NCI-H1048 (cell line): ENCODE measurements around the gene BIN1.
"Not testable (repeated sequence)": the region's sequence is repeated elsewhere in the genome, so short reads cannot be mapped to it uniquely, and the experiment has no call there.

Source experiments
- DNase-seq: peaks from one replicate; lab custom pipeline; 2025; lab: John Stamatoyannopoulos, UW

Gene BIN1

DNA sequence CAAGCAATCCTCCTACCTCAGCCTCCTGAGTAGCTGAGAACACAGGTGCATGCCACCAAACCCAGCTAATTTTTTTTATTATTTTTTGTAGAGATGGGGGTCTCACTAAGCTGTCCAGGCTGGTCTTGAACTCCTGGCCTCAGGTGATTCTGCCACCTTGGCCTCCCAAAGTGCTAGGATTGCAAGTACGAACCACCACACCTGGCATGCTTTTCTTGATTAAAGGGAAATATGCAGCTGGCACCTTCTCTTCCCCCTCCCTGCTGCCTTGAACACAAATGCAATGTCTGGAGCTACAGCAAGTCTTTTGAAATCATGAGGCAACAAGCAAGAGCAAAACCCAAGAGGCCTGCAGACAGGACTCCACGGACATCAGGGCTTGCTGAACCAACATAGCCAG lies 26.8 kb upstream of the BIN1 start:
- DNase-seq, result no peak

DNA sequence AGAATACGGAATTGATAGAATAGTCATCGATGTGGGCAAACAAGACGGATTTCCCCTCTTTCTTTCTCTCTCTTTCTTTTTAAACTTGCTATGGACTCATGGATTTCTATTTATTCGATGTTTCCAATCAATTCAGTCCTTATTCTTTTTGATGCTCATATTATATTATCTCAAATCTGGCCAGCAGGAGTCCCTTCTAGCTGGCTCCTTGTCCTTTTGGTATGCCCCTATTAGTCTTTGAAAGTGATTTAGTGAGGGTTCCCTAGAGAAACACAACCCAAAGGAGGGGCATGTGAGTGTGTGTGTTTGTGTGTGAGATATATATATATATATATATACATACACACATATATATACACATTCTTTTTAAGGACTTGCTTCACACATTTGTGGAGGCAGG lies 23.5 kb upstream of the BIN1 start:
- no peak for DNase-seq

DNA sequence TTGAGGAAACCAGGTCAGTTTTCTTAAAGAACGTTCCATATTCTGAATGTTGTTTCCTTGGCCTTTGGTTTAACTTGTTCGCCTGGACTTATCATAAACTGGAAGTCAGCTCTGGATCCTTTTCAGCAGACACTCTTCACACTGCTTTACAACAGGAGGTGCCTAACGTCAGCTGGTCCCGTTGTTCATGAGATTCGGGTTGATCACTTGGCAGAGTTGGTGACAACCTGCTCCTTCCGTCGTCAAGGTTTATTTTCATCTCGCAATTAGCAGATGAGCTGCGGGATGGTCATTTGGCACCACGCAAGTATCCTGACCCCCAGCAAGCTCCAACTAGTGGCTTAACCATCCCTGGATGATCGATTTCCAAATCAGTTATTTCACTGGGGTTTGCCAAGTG lies 23.0 kb upstream of the BIN1 start:
- DNase-seq, result no peak

DNA sequence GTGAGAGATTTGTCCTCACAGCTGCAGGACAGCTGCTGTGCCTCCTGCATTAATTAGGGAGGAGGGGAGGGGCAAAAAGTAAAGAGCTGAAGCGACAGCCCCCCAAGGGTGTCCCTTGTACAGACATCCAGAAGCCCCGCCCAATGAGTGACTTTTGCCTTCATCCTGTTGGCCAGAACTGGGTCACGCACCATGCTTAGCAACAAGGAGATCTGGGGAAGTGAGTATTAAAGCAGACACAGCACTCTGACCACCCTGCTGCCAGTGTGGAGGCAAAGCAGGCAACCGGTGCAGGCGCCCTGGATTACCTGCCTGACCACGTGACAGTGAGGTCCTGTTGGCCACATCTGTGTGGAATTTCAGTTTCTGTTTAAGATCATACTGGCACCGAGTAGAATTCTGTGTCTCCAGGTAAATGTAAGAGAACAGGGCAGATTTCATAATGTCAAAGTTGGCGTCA lies 21.5 kb upstream of the BIN1 start:
- no peak for DNase-seq

DNA sequence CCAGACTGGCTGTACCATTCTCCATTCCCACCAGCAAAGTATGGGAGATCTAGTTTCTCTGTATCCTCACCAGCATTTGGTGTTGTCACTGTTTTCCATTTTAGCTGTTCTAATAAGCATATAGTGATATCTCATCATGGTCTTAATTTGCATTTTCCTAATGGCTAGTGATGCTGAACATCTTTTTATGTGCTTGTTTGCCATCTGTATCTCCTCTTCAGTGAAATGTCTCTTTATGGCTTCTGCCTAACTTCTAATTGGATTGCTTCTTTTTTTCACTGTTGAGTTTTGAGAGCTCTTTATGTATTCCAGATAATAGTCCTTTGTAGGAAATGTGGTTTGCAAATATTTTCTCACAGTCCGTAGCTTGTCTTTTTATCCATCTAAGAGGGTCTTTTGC lies 18.9 kb upstream of the BIN1 start:
- DNase-seq, result no peak

DNA sequence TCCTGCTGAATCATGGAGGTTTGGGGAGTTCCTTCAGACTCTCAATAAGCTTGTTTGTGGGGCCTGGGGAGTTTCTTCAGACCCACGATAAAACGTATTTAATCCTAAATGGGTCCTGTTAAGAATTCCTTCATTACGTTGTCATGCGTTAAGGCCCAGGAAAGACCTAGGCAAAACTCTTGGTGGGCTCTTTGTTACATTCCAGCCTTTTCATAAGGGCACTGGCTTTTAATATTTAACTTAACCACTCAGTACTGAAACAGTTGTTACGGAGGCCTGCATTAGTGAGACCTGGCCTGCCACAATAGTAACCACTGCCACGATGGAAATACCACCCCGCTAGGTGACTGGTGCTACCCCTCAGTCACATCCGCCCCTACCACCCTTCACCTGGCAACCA lies 17.5 kb upstream of the BIN1 start:
- no peak for DNase-seq

DNA sequence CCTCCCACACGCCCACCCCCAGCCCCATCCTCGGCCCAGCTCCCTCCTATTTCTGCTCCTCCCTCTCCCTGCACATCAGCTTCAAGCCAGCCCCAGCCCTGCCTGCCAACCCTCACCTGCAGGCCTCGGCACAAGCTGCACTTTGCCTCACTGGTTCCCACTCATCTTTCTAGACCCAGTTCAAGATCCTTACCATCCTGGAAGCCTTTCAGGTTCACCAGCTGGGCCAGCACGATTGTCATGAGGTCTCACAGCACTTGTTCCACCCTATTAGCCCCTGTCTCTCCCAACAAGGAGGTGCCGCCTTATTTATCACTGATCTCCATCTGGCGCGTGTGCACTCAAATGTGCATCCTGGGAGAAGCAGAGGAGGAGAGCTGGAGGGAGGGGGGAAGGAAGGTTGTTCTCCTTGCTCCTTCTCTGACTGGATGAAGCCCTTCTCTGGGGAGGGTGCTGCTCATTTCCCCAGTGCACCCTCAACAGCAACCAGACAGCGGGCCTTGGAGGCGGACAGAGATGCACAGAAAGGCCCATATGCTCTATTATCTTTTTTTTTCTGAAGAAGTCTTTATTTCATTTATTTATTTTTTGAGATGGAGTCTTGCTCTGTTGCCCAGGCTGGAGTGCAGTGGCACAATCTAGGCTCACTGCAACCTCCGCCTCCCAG lies 15.5 kb upstream of the BIN1 start:
- no peak for DNase-seq

DNA sequence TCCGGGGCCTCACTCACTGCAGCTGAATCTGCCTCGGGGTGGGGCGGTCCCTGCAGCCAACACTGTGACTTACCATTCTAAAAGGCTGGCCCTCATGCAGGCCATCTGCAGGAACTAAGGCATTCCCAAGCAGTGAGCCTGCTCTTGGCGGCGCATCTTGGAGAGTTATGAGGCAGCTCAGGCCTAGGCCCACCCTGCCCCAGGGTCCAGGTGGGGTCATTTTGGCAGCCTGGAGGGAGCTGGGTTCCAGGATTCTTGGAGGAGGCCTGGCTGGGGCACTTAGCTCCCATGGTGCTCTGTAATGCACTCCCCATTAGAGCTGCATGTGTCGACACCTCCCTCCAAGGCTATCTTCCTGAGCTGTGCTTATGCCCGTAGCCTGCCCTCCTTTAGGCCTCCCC lies 14.8 kb upstream of the BIN1 start:
- no peak for DNase-seq

DNA sequence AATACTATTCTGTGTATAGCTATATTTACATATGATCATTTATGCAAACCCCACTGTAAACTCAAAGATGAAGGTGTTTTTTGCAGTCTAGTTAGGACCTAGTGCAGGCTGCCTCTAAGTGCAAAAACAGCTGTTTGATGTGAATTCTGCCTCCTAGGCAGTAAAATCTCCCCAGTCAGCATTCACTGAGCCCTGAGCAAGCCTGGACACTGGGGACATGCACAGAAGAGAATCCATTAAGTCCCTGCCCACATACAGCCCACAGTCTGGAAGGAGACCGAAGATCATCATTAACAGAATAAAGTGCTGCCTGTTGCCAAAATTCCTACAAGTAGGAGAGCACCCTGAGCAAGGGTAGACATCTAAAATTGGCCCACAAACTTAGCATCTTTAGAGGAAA lies 14.4 kb upstream of the BIN1 start:
- DNase-seq, result no peak

DNA sequence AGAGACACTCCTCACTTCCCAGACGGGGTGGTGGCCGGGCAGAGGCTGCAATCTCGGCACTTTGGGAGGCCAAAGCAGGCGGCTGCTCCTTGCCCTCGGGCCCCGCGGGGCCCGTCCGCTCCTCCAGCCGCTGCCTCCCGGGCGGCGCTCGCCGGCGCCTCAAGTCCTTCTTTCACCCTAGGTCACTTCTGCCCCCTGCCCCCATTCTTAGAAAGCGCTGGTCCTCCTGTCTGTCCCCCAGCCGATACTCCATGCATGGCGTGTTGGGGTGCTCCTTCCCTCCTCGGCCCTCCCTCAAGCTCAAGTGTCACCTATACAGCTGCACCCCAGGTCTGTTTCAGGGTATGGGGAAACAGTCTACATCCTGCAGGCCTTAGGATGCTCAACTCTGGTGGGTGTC lies 13.5 kb upstream of the BIN1 start:
- DNase-seq, result not testable (repeated sequence)

DNA sequence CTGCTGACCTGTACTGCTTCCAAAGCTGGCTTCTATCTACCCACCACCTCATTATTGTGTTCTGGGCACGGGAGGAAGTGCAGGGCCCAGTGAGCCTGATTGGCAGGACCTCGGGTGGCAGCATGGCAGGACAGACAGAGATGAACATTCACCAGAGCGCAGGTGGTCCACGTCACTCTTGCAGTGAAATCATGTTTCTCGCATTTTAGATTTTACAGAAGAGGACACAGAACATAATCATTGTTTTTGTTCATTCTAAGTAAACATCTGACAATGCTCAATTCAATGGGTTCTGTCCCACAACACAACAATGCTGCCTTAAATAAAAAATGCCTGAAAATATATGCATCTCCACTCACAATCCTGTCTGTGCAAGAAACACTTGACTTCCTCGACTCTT lies 11.5 kb upstream of the BIN1 start:
- DNase-seq, result no peak

DNA sequence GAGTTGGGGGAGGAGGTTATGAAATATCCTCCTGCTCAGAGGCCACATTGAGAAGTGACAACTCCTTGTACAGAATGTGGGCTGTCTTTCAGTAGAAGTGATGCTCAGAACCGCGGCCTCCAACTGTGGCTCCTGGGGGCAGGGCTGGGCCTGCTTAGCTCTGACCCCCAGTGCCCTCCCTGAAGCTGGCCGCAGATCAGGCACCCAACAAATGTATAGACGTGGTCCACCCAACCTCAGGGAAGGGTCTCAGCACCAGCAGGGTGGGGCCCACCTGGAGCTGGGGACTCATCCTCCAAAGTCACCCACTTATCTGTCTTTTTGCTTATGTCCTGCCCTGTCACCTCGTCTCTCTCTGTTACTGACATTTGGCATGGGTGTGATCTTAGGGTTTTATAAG lies 11.1 kb upstream of the BIN1 start:
- no peak for DNase-seq

DNA sequence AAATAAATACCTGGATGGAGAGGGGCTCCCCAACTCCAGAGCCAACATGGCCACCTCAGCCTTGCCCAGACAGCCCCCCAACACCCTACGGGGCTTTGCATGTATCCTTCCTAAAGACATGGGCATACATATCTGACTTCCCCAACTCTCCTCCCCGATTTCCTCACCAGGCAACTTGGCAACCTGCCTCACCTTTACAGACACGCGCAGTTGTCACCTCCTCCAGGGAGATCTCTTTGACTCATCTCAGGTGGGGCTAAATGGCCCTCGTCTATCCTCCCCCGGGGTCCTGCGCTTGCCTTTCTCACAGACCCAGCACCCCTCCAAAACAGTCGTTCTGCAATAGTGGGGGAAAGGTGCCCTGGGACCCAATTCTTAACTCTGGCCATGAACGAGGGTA lies 10.6 kb upstream of the BIN1 start:
- DNase-seq, result no peak

DNA sequence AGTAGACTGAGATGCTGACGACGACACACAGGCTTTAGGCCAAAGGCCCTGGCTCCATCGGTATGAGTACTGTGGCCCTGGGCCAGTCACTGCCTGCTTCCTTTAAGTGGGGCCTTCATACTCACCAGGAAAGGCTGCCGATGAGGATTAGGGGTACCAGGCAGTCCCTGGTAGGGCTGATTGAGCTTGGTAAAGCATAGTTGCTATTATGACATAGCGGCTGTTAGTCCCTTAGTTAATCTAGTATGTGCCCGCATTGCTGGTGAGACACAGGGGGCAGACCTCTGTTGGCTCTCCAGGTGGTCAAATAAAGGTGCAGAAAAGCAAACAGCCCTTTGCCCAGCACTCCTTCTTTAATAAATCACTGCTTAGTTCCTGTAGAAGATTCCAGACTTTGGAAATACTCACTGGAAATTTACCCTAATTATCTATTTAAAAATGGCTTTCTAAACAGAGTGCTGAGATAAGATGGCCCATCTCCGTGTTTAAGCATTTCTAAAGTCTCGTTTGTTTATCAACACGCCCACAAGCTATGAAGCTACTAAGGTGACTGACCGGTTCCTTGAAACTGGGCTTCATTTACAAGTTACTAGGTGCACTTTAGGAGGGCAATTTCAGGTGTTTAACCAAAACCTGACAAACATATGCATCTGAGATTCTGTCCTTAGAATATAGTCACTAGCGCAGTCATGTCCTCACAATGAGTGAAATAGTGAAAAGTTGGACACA lies 8.7 kb upstream of the BIN1 start:
- DNase-seq, result no peak

DNA sequence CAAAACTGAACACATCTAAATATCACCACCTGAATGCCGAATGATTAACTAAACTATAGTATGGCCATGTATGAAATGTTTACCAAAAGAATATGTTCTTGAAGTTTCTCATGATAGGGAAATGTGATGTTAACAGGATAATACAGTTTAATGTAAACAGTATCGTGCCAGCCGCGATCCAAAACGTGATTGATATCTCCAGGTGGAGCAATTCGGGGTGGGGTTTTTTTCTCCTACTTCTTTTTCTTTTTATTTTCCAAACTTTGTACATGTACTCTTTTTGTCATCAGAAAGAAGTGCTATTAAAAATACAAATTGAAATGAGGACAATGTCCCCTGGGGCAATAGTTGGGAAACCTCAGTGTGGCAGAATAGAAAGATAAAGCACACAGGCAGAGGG lies 4.0 kb upstream of the BIN1 start:
- no peak for DNase-seq

DNA sequence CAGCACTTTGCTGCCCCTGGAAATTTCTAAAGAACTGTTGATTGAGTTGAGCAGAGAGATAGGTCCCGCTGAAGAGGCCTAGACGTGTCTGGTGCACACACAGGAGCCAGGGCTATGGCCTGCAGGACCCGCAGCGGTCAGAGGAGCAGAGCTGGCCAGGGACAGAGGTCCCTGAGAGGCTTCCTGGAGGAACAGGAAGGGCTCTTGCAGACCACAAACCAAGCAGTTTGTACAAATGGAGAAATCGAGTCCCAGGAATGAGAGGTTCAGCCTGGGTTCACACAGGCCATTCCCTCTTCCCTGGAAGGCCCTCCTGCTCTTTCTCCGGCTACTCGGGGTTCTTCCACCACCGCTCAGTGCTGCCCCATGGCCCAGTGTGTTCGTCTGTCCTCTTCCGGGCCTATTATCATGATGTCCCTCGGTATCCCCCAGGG lies 1.2 kb upstream of the BIN1 start:
- no peak for DNase-seq

DNA sequence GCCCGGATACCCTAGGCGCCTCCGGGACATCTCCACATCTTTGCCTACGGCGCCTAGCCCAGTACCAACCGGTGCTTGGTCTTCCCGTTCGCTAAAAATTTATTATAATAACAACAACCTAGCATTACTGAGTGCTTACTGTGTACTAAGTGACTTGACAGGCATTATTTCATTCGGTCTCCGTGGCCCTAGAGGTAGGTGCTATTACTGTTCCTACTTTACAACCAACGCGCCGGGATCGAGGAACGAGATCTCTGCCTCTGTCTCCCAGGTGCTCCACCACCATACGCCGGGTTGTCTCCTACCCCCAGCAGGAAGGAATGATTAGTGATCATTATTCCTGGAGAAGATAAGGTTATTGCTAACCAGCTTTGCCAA lies 657 bp upstream of the BIN1 start:
- no peak for DNase-seq

DNA sequence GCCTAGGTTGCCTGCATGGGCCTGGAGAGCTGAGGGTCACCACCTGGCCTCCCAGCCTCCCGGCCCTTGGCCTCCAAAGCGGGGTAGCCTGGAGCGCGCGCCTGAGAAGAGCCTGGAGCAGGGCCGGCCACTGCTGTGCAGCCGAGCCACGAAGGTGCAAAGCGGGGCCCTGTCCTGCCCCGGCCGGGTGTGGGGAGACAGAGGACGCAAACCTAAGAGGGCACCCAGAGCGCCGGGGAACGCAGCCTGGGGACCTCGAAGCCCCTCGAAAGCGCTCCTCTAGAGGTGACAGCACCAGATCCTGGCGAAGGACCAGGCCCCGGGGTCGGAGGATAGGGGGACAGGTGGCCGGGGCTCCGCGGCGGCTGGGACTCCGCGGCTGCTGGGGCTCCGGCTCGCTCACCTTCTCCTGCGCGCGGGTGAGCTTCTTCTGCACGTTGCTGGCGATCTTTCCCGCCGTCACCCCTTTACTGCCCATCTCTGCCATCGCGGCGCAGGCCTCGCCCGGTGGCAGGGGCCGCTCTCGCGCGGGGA lies 430 bp downstream of the BIN1 start:
- DNase-seq, result no peak

DNA sequence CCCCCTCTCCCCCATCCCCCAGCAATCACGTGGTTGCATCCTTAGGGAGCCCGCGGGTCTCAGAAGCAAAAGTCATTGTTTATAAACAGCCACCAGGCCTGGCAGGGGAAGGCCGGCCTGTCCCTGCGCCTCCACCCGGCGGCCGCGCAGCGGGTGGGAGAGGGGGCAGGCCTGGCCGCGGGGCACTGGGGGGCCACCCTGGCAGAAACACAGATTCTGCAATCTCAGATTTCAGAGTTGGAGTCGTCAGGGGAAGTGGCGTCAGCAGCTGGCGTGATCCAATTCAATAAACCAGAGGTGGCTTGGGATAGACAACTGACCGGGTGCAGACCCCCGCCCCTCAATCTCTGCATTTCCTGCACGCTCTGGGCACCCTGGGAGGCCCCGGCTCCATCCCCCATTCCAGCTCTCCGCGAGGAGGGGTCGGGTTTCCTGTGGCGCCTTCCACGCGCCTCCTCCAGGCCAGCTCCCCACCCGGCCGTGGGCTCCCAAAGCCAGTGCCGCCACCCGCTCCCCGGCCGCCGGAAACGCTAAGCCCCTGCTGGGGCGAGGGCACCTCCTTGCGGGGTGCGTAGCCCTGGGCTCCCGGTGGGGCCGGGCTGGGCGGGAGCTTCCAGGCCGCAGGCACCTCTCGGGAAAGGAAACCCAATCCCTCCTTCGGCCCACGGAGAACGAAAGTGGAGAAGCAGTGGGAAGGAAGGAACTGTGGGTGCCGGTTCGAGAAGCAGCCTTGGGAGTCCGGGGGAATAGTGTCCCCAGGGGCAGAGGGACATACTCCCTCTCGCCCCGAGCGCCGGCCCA lies 1.1 kb downstream of the BIN1 start:
- no peak for DNase-seq

DNA sequence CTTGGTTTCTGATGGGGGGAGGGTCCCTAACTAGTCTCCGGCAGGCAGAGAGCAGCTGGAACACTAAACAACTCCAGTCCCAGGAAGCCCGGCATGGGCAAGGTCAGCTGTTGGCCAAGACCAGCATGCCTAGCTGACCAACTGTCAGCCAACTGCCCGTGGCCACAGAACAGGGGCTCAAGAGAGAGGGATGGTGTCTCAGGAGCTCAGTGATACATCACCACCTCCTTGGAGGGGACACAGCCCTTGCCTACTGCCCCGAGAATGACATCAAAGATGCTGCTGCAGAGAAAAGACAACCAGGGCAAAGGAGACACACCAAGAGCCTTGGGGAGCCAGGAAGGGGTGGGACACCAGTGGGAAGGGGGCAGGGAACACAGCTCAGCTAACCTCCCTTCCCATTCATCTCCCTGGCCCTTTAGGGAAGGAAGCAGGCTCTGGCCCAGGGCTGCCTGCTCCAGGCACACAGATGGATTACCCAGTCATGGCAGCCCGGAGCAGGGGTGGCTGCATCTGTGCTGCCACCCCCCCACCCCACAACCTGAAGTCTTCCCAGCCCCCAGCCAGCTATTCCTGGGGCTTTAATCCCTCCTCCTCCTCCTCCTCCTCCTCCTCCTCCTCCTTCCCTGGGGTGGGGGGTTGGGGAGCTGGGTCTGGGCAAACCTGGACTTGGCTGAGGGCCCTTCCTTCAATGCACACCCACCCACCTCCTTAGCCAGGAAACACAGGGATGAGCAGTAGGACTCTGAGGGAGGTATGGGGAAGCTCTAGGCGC lies 1.9 kb downstream of the BIN1 start:
- no peak for DNase-seq

DNA sequence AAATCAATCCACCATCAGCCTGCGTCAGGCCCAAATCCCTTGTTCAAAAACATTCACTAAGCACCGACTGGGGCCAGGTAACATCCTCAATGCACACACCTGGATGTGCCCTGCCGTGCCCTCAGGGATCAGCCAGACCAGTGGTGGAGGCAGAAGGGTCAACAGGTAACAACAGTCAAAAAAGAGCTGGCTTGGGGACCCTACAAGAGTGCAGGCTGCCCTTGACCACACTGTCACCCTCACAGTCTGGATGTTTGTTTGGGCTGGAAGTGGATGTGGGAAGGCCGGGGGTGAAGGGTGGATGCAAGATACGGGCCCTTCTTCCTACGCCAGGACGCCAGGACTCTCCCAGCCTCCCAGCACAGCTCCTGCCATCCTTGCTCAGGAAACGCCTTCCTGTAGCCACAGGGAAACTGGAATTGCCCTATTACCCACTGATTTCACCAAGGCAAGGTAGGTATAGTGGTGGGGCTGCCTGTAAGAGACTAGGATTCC lies 2.7 kb downstream of the BIN1 start:
- no peak for DNase-seq
